HUDEP-2 (cell line): ENCODE data around the gene ADD2.

Experiments used
- DNase-seq, 76 experiments: peaks; one replicate each; lab custom pipeline; 2025; ENCODE audit not compliant: unreplicated experiment in 76 of 76; lab: John Stamatoyannopoulos, UW

Gene ADD2

GRCh38 chr2:70615222-70615621, 152.8 kb downstream of the ADD2 start:
- no peak for DNase-seq

GRCh38 chr2:70613521-70613920, 154.5 kb downstream of the ADD2 start:
- DNase-seq: no peak

GRCh38 chr2:70612574-70612973, 155.4 kb downstream of the ADD2 start:
- DNase-seq: no peak

- no peak for DNase-seq
Measured at GRCh38 chr2:70608373-70608772, 159.6 kb downstream of the ADD2 start.

GRCh38 chr2:70607121-70607561, 160.9 kb downstream of the ADD2 start:
- no peak for DNase-seq
